IMR-90 (cell line): ENCODE measurements around the gene ARMC5. TPM values are rescaled to one million over a fixed set of nuclear protein-coding genes. Genes with fewer than 3 reads are reported as not detected.
A peak's percentile ranks its signal among the peaks of the same experiment; 100 is the strongest.

Source experiments
- ATAC-seq: fragments of 200-7000 bp; cut with Tn5 transposase; 2 replicates; pipeline ENCODE4 v1.9.1; 2020; ENCODE audit warnings: low read depth, mild to moderate bottlenecking, moderate library complexity
- BruUV-seq: library from RNA; stranded (reverse); fragments of 400-500 nt; replicated peaks from 2 replicates; lab custom pipeline; 2021; lab: Mats Ljungman, UMichigan
- CTCF ChIA-PET: fragments of 300-600 bp; formaldehyde crosslinking; extraction: SDS; loops from one replicate; lab custom pipeline; 2021; ENCODE audit warnings: antibody characterized with exemption; lab: Yijun Ruan, JAX
- POLR2A ChIA-PET: fragments of 300-600 bp; sonication (Branson Sonifier 250); formaldehyde crosslinking; loops from one replicate; lab custom pipeline; 2022; ENCODE audit warnings: antibody characterized with exemption; ENCODE audit not compliant: unreplicated experiment; lab: Charles Lee
- DNase-seq: peaks from one replicate; pipeline ENCODE4 v3.0.0; 2013
- H2AFZ ChIP-seq: replicated peaks from 2 replicates; pipeline ENCODE3; 2013; ENCODE audit warnings: low read length, mild to moderate bottlenecking; ENCODE audit not compliant: poor library complexity
- H2AK5ac ChIP-seq: 2 replicates; pipeline ENCODE4 v1.6.1; 2013; ENCODE audit warnings: low read depth, low read length, inconsistent platforms
- H2AK9ac ChIP-seq: replicated peaks from 2 replicates; pipeline ENCODE3; 2013; ENCODE audit warnings: mild to moderate bottlenecking, low read depth, low read length, moderate library complexity; ENCODE audit not compliant: poor library complexity
- H2BK120ac ChIP-seq: 2 replicates; pipeline ENCODE4 v1.6.1; 2013; ENCODE audit warnings: low read depth, low read length, inconsistent platforms
- H2BK15ac ChIP-seq: 3 replicates; pipeline ENCODE4 v1.6.1; 2013; ENCODE audit warnings: low read depth, low read length, inconsistent platforms
- H2BK20ac ChIP-seq: 2 replicates; pipeline ENCODE4 v1.6.1; 2013; ENCODE audit warnings: low read depth, mild to moderate bottlenecking, inconsistent platforms, low read length, moderate library complexity
- H2BK5ac ChIP-seq: 2 replicates; pipeline ENCODE4 v1.6.1; 2013; ENCODE audit warnings: mild to moderate bottlenecking, low read depth, low read length, inconsistent platforms; ENCODE audit not compliant: poor library complexity, severe bottlenecking
- H3K14ac ChIP-seq: replicated peaks from 2 replicates; pipeline ENCODE4 v1.6.1; 2013; ENCODE audit warnings: low read depth, low read length, inconsistent platforms
- H3K18ac ChIP-seq: 2 replicates; pipeline ENCODE4 v1.6.1; 2013; ENCODE audit warnings: low read depth, low read length, control low read depth
- H3K23ac ChIP-seq: 2 replicates; pipeline ENCODE4 v1.6.1; 2013; ENCODE audit warnings: low read depth, low read length, inconsistent platforms
- H3K27ac ChIP-seq: 2 replicates; pipeline ENCODE4 v1.5.1; 2013; ENCODE audit warnings: mild to moderate bottlenecking, control low read depth, low read length; ENCODE audit not compliant: insufficient read depth
- H3K27me3 ChIP-seq: 2 replicates; pipeline ENCODE4 v1.6.1; 2013; ENCODE audit warnings: low read length; ENCODE audit not compliant: control insufficient read depth, insufficient read depth
- H3K36me3 ChIP-seq: 2 replicates; pipeline ENCODE4 v1.6.1; 2013; ENCODE audit warnings: low read length, mixed read lengths; ENCODE audit not compliant: control insufficient read depth, insufficient read depth
- H3K4ac ChIP-seq: 2 replicates; pipeline ENCODE4 v1.6.1; 2013; ENCODE audit warnings: low read depth, low read length, inconsistent platforms
- H3K4me1 ChIP-seq: 2 replicates; pipeline ENCODE4 v1.6.1; 2013; ENCODE audit warnings: low read length, mixed read lengths; ENCODE audit not compliant: control insufficient read depth, insufficient read depth
- H3K4me2 ChIP-seq: 2 replicates; pipeline ENCODE4 v1.6.1; 2013; ENCODE audit warnings: low read depth, mild to moderate bottlenecking, control low read depth, low read length, moderate library complexity
- H3K4me3 ChIP-seq: 2 replicates; pipeline ENCODE4 v1.5.1; 2013; ENCODE audit warnings: low read depth, mild to moderate bottlenecking, control low read depth, low read length, moderate library complexity; ENCODE audit not compliant: insufficient read depth
- H3K56ac ChIP-seq: 2 replicates; pipeline ENCODE4 v1.6.1; 2013; ENCODE audit warnings: low read length, inconsistent platforms; ENCODE audit not compliant: insufficient read depth; ENCODE audit errors: extremely low read depth
- H3K79me1 ChIP-seq, 2 experiments: 2 replicates each; pipeline ENCODE4 v1.6.1; 2013; ENCODE audit warnings: low read length in 2 of 2, inconsistent platforms in 1 of 2, low read depth in 1 of 2
- H3K9ac ChIP-seq: 2 replicates; pipeline ENCODE4 v1.6.1; 2013; ENCODE audit warnings: low read depth, low read length, control low read depth
- H3K9me1 ChIP-seq: 2 replicates; pipeline ENCODE4 v1.6.1; 2013; ENCODE audit warnings: low read length, inconsistent platforms; ENCODE audit not compliant: insufficient read depth
- H3K9me3 ChIP-seq: 2 replicates; pipeline ENCODE4 v1.6.1; 2013; ENCODE audit warnings: low read length; ENCODE audit not compliant: control insufficient read depth, insufficient read depth
- H4K20me1 ChIP-seq: 2 replicates; pipeline ENCODE4 v1.6.1; 2013; ENCODE audit warnings: low read length, inconsistent platforms; ENCODE audit not compliant: insufficient read depth
- H4K5ac ChIP-seq: 2 replicates; pipeline ENCODE4 v1.6.1; 2013; ENCODE audit warnings: mild to moderate bottlenecking, low read depth, low read length, control low read depth
- H4K8ac ChIP-seq, 2 experiments: 2 replicates each; pipeline ENCODE4 v1.6.1; 2013; ENCODE audit warnings: low read depth in 2 of 2, low read length in 2 of 2, control low read depth in 1 of 2, inconsistent platforms in 1 of 2
- H4K91ac ChIP-seq: 2 replicates; pipeline ENCODE4 v1.6.1; 2013; ENCODE audit warnings: low read depth, low read length, inconsistent platforms; ENCODE audit not compliant: insufficient read depth
- BHLHE40 ChIP-seq: fragments of 150-350 bp; IDR thresholded peaks from 2 replicates; pipeline ENCODE4 v1.6.1; 2016; ENCODE audit warnings: mild to moderate bottlenecking, low read depth, low read length
- CEBPB ChIP-seq: IDR thresholded peaks from 2 replicates; pipeline ENCODE4 v1.6.1; 2012; ENCODE audit warnings: low read depth, low read length, improper control_type of control experiment
- CHD1 ChIP-seq: IDR thresholded peaks from 2 replicates; pipeline ENCODE4 v1.6.1; 2012; ENCODE audit warnings: low read depth, low read length, improper control_type of control experiment
- FOS ChIP-seq: fragments of 150-350 bp; IDR thresholded peaks from 2 replicates; pipeline ENCODE4 v1.6.1; 2016; ENCODE audit warnings: low read depth, low read length
- MAFK ChIP-seq: IDR thresholded peaks from 2 replicates; pipeline ENCODE4 v1.6.1; 2012; ENCODE audit warnings: low read depth, low read length, improper control_type of control experiment
- MAZ ChIP-seq: IDR thresholded peaks from 2 replicates; pipeline ENCODE4 v1.6.1; 2012; ENCODE audit warnings: low read depth, mild to moderate bottlenecking, low read length, improper control_type of control experiment, moderate library complexity, borderline replicate concordance
- MXI1 ChIP-seq: IDR thresholded peaks from 2 replicates; pipeline ENCODE4 v1.6.1; 2012; ENCODE audit warnings: low read depth, mild to moderate bottlenecking, low read length, moderate library complexity, borderline replicate concordance
- NFE2L2 ChIP-seq: fragments of 150-350 bp; IDR thresholded peaks from 2 replicates; pipeline ENCODE4 v1.6.1; 2016; ENCODE audit warnings: low read depth, mild to moderate bottlenecking, low read length
- POLR2A ChIP-seq: IDR thresholded peaks from 2 replicates; pipeline ENCODE4 v1.6.1; 2012; ENCODE audit warnings: mild to moderate bottlenecking, low read depth, low read length
- RAD21 ChIP-seq: IDR thresholded peaks from 2 replicates; pipeline ENCODE4 v1.6.1; 2012; ENCODE audit warnings: low read length, improper control_type of control experiment
- RCOR1 ChIP-seq: IDR thresholded peaks from 2 replicates; pipeline ENCODE4 v1.6.1; 2012; ENCODE audit warnings: mild to moderate bottlenecking, low read length, improper control_type of control experiment; ENCODE audit not compliant: insufficient replicate concordance
- RFX5 ChIP-seq: IDR thresholded peaks from 2 replicates; pipeline ENCODE4 v1.8.0; 2012; ENCODE audit warnings: low read depth, mild to moderate bottlenecking, low read length, moderate library complexity
- SMC3 ChIP-seq: fragments of 150-350 bp; IDR thresholded peaks from 2 replicates; pipeline ENCODE4 v1.6.1; 2016; ENCODE audit warnings: low read depth, mild to moderate bottlenecking, antibody characterized with exemption, low read length, moderate library complexity
- WGBS, 2 experiments: methylation state at CpG; one replicate each; pipeline versions ENCODE4 v1.1.5 to v1.1.7; 2013; ENCODE audit warnings: missing lambda C conversion rate in 2 of 2; ENCODE audit not compliant: insufficient read length in 1 of 2; ENCODE audit errors: extremely low coverage in 2 of 2; 5-methylcytosine and 5-hydroxymethylcytosine counted together
- dilution Hi-C: fragments of 300-500 bp; cut with HindIII; formaldehyde crosslinking; loops from one replicate; pipeline ENCODE4 v1.14.3; 2018; ENCODE audit warnings: low sequenced_read_pairs; ENCODE audit not compliant: unreplicated experiment
- in situ Hi-C: fragments of 300-500 bp; cut with MboI; formaldehyde crosslinking; loops from 3 replicates; pipeline ENCODE4 v1.14.3; 2019; ENCODE audit warnings: low sequenced_read_pairs, inconsistent platforms, mixed read lengths
- intact Hi-C: fragments of 100-400 bp; cut with micrococcal nuclease; formaldehyde crosslinking; loops from 2 replicates; pipeline ENCODE4 v1.10.0; 2022
- polyA plus RNA-seq, 3 experiments: library from polyadenylated mRNA; depleted of rRNA; stranded (reverse); fragments of >200 nt; gene quantifications; 2 replicates each; pipeline ENCODE4 v1.2.3, GENCODE V29; 2012; ENCODE audit warnings: low replicate concordance in 1 of 3
- total RNA-seq: library from RNA; depleted of rRNA; stranded (reverse); fragments of >200 nt; gene quantifications from 2 replicates; pipeline ENCODE4 v1.2.3, GENCODE V29; 2012
- TF ChIP-seq, protein P1 (sequence below): fragments of 150-350 bp; IDR thresholded peaks from 2 replicates; pipeline ENCODE4 v1.6.1; 2016; ENCODE audit warnings: low read depth, mild to moderate bottlenecking, low read length, moderate library complexity, borderline replicate concordance
- TF ChIP-seq, protein P2 (sequence below): fragments of 150-350 bp; IDR thresholded peaks from 2 replicates; pipeline ENCODE4 v1.6.1; 2017; ENCODE audit warnings: mild to moderate bottlenecking, antibody characterized with exemption, low read length, low read depth

Gene ARMC5
- total and polyA plus RNA-seq, 2 of the 4 experiments (the other 2 are of a cell fraction), result 2.3 to 7.5 TPM

DNA sequence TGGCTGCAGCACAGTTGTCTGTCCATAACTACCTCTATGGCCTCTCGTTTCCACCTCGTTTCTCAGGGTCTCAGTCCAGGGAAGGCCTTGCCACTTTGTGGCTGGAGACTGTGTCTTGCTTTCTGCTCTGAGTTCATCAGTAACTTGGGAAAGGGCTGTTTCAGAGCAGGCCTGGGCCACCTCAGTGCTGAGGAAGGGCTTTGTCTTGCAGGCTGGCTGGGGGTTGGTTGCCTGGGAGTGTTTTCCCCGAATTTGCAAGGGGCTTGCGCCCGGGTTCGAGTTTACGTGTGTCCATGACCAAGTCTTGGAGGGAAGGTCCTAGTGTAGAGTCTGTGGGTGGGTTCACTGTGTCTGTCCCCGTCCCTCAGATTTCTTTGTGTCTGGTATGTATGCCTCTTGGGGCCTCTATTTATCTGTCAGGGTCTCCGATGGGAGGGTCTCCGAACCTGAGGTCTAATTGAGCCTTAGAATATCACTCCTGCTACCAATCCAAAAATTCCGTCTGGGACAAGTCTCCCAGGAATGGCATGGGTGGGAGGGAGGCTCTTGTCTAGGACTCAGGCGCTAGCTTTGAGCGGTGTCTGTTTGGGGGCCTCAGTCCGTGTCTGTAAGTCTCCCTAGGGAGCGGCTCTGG, 12.1 kb downstream of the ARMC5 start:
- peak overlapping the region; percentile 88 for H3K27ac ChIP-seq
- peak; percentile 1; the same call in 1 of the 2 replicates for ATAC-seq
- peak overlapping the region; percentile 100 for H3K14ac ChIP-seq
- H3K56ac ChIP-seq, result peak overlapping the region; percentile 96
- peak overlapping the region; percentile 96 for H3K18ac ChIP-seq
- peaks cover 13% of the 10 kb centered on the region for H3K4me1 ChIP-seq
- H2AFZ ChIP-seq, result peak overlapping the region; percentile 88
- peak overlapping the region; percentile 47 for H2BK20ac ChIP-seq
- H2BK5ac ChIP-seq, result peak overlapping the region; percentile 87
- POLR2A ChIA-PET, result interaction anchor here (0.6 to 1.5 kb wide), 2 partner anchors 11 to 474 kb away, joined by 6 to 16 read pairs; partner anchors contain the start of gene ARMC5
- intact Hi-C loops, result no loop called here
- H2BK15ac ChIP-seq, result peak overlapping the region; percentile 51; the same call in 2 of the 3 replicates
- no peaks in the 10 kb centered on the region for H3K9me3 ChIP-seq
- H2BK120ac ChIP-seq, result peak overlapping the region; percentile 87
- whole genome bisulfite sequencing, 2 experiments, result 60% methylated on average over 5 of the region's 15 CpGs; no CpG with 5 or more reads in 1 of the 2 experiments
- peak overlapping the region; percentile 98 for H3K23ac ChIP-seq
- H3K9me1 ChIP-seq, result peaks cover 22% of the 10 kb centered on the region; the same call in 1 of the 2 replicates
- no peaks in the 10 kb centered on the region for H3K27me3 ChIP-seq
- peaks cover 38% of the 10 kb centered on the region for H4K20me1 ChIP-seq
- peak overlapping the region; percentile 94 to 98 for H4K8ac ChIP-seq
- CTCF ChIA-PET, result interaction anchor here (1.0 kb wide), 1 partner anchor 243 kb away, joined by 3 read pairs; no protein-coding TSS in a partner anchor
- H4K91ac ChIP-seq, result peak overlapping the region; percentile 98
- peak overlapping the region; percentile 70 for H3K4me3 ChIP-seq
- dilution Hi-C loops, result no loop called here
- H2AK5ac ChIP-seq, result peak overlapping the region; percentile 99
- peak; percentile 17 for DNase-seq
- peak overlapping the region; percentile 98 for H2AK9ac ChIP-seq
- H3K4ac ChIP-seq, result peak overlapping the region; percentile 100
- H3K4me2 ChIP-seq, result peak overlapping the region; percentile 93
- TF ChIP-seq NFE2L2 (no peak), MAFK (no peak), MAZ (no peak), SMC3 (no peak), RFX5 (no peak), RAD21 (no peak), RCOR1 (no peak), CEBPB (no peak), POLR2A (no peak), MXI1 (no peak), FOS (no peak), CHD1 (no peak), BHLHE40 (no peak)
- TF ChIP-seq, protein P1, sequence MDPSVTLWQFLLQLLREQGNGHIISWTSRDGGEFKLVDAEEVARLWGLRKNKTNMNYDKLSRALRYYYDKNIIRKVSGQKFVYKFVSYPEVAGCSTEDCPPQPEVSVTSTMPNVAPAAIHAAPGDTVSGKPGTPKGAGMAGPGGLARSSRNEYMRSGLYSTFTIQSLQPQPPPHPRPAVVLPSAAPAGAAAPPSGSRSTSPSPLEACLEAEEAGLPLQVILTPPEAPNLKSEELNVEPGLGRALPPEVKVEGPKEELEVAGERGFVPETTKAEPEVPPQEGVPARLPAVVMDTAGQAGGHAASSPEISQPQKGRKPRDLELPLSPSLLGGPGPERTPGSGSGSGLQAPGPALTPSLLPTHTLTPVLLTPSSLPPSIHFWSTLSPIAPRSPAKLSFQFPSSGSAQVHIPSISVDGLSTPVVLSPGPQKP, result no peak
- TF ChIP-seq, protein P2, sequence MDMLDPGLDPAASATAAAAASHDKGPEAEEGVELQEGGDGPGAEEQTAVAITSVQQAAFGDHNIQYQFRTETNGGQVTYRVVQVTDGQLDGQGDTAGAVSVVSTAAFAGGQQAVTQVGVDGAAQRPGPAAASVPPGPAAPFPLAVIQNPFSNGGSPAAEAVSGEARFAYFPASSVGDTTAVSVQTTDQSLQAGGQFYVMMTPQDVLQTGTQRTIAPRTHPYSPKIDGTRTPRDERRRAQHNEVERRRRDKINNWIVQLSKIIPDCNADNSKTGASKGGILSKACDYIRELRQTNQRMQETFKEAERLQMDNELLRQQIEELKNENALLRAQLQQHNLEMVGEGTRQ, result no peak
- H3K36me3 ChIP-seq, result peaks cover 39% of the 10 kb centered on the region
- peak overlapping the region; percentile 96 for H3K9ac ChIP-seq
- in situ Hi-C loops, result loop anchor here (25.0 kb wide), 1 partner anchor 391 kb away; the partner anchor contains the start of gene ZNF267
- BruUV-seq, result no TSS peak
- peaks cover 18 to 58% of the 10 kb centered on the region in 2 experiments; a peak in 3 of 4 replicates for H3K79me1 ChIP-seq
- H4K5ac ChIP-seq, result peak overlapping the region; percentile 99
